Medulla oblongata (tissue), 1 donor: ENCODE measurements around the gene PRKAG2.
"Not testable (repeated sequence)": the region's sequence is repeated elsewhere in the genome, so short reads cannot be mapped to it uniquely, and the experiment has no call there.

Source experiments
- DNase-seq: peaks from one replicate; pipeline ENCODE4 v3.0.0-alpha.2; 2015; ENCODE audit errors: extremely low spot score

PRKAG2 gene

GRCh38 chr7:151802469-151802846, 74.5 kb downstream of the PRKAG2 start:
- no peak for DNase-seq

- no peak for DNase-seq
Observed at GRCh38 chr7:151801782-151802468, 75.0 kb downstream of the PRKAG2 start.

- no peak for DNase-seq
Observed at GRCh38 chr7:151801291-151801690, 75.6 kb downstream of the PRKAG2 start.

GRCh38 chr7:151800861-151801260, 76.1 kb downstream of the PRKAG2 start:
- DNase-seq, result no peak

GRCh38 chr7:151800391-151800790, 76.5 kb downstream of the PRKAG2 start:
- no peak for DNase-seq

GRCh38 chr7:151799506-151799905, 77.4 kb downstream of the PRKAG2 start:
- DNase-seq, result no peak

GRCh38 chr7:151798851-151799448, 78.0 kb downstream of the PRKAG2 start:
- no peak for DNase-seq

GRCh38 chr7:151797667-151798307, 79.1 kb downstream of the PRKAG2 start:
- DNase-seq, result not testable (repeated sequence)

- DNase-seq, result no peak
Observed at GRCh38 chr7:151796871-151797537, 79.9 kb downstream of the PRKAG2 start.

GRCh38 chr7:151796091-151796870, 80.6 kb downstream of the PRKAG2 start:
- no peak for DNase-seq

GRCh38 chr7:151795168-151795811, 81.6 kb downstream of the PRKAG2 start:
- no peak for DNase-seq

GRCh38 chr7:151794508-151795167, 82.3 kb downstream of the PRKAG2 start:
- no peak for DNase-seq

- no peak for DNase-seq
Observed at GRCh38 chr7:151793991-151794507, 82.9 kb downstream of the PRKAG2 start.

- DNase-seq, result no peak
Observed at GRCh38 chr7:151793531-151793951, 83.4 kb downstream of the PRKAG2 start.

- no peak for DNase-seq
Observed at GRCh38 chr7:151792636-151793035, 84.3 kb downstream of the PRKAG2 start.

- no peak for DNase-seq
Observed at GRCh38 chr7:151792086-151792485, 84.8 kb downstream of the PRKAG2 start.

- no peak for DNase-seq
Observed at GRCh38 chr7:151790830-151791620, 85.9 kb downstream of the PRKAG2 start.

GRCh38 chr7:151790095-151790829, 86.7 kb downstream of the PRKAG2 start:
- no peak for DNase-seq

- no peak for DNase-seq
Observed at GRCh38 chr7:151789380-151789947, 87.5 kb downstream of the PRKAG2 start.
